Lower lobe of right lung (tissue), 2 donors: ENCODE data around the gene POGZ. TPM values are rescaled to one million over a fixed set of nuclear protein-coding genes. Genes with fewer than 3 reads are reported as not detected.

Experiments used
- ATAC-seq, 2 donors: fragments of 200-7000 bp; cut with Tn5 transposase; one replicate each; pipeline ENCODE4 v1.9.1; 2020 to 2022; ENCODE audit warnings: mild to moderate bottlenecking in 2 of 2, moderate library complexity in 2 of 2
- DNase-seq: peaks from one replicate; pipeline ENCODE4 v3.0.0-alpha.2; 2020
- H3K27ac ChIP-seq: fragments of 200-600 bp; one replicate; pipeline ENCODE4 v1.8.0; 2022
- H3K27me3 ChIP-seq: fragments of 200-600 bp; one replicate; pipeline ENCODE4 v1.8.0; 2022; ENCODE audit warnings: low read depth
- H3K36me3 ChIP-seq: fragments of 200-600 bp; one replicate; pipeline ENCODE4 v1.8.0; 2022; ENCODE audit warnings: mild to moderate bottlenecking
- H3K4me1 ChIP-seq: fragments of 200-600 bp; one replicate; pipeline ENCODE4 v1.8.0; 2022
- H3K4me3 ChIP-seq: fragments of 200-600 bp; one replicate; pipeline ENCODE4 v1.8.0; 2022; ENCODE audit warnings: mild to moderate bottlenecking
- H3K9me3 ChIP-seq: fragments of 200-600 bp; one replicate; pipeline ENCODE4 v1.8.0; 2022
- intact Hi-C: fragments of 100-400 bp; cut with DNase I; formaldehyde crosslinking; loops from one replicate; pipeline ENCODE4 v1.11.0; 2022
- total RNA-seq: library from RNA; stranded (reverse); fragmentation: NEBNext Ultra II Directional; extraction: Animal tissue kit (Norgen Biotek cat#: 25700); gene quantifications from one replicate; pipeline ENCODE4 v1.2.1, GENCODE V29; 2021
- TF ChIP-seq, protein P1 (sequence below): fragments of 200-600 bp; IDR thresholded peaks from one replicate; pipeline ENCODE4 v1.8.0; 2022; ENCODE audit warnings: antibody characterized with exemption, mild to moderate bottlenecking
- donor health status: DM: no; HTN: yes; CAD: no; lungs with severe emphysema.

The POGZ gene
- total RNA-seq, 1 donor from 2014 or later = 98.1 TPM

- no peaks in the 10 kb centered on the region for H3K9me3 ChIP-seq
- no peak overlapping the region for H3K27ac ChIP-seq
- intact Hi-C loops = no loop called here
- ATAC-seq (no peak), DNase-seq (no peak)
- H3K27me3 ChIP-seq = no peaks in the 10 kb centered on the region
- TF ChIP-seq, protein P1, sequence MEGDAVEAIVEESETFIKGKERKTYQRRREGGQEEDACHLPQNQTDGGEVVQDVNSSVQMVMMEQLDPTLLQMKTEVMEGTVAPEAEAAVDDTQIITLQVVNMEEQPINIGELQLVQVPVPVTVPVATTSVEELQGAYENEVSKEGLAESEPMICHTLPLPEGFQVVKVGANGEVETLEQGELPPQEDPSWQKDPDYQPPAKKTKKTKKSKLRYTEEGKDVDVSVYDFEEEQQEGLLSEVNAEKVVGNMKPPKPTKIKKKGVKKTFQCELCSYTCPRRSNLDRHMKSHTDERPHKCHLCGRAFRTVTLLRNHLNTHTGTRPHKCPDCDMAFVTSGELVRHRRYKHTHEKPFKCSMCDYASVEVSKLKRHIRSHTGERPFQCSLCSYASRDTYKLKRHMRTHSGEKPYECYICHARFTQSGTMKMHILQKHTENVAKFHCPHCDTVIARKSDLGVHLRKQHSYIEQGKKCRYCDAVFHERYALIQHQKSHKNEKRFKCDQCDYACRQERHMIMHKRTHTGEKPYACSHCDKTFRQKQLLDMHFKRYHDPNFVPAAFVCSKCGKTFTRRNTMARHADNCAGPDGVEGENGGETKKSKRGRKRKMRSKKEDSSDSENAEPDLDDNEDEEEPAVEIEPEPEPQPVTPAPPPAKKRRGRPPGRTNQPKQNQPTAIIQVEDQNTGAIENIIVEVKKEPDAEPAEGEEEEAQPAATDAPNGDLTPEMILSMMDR = no peak
- H3K36me3 ChIP-seq = no peaks in the 10 kb centered on the region
- no peak overlapping the region for H3K4me3 ChIP-seq
- no peaks in the 10 kb centered on the region for H3K4me1 ChIP-seq
These were observed 36.0 kb upstream of the POGZ start for GRCh38 chr1:151495316-151495715.

DNA sequence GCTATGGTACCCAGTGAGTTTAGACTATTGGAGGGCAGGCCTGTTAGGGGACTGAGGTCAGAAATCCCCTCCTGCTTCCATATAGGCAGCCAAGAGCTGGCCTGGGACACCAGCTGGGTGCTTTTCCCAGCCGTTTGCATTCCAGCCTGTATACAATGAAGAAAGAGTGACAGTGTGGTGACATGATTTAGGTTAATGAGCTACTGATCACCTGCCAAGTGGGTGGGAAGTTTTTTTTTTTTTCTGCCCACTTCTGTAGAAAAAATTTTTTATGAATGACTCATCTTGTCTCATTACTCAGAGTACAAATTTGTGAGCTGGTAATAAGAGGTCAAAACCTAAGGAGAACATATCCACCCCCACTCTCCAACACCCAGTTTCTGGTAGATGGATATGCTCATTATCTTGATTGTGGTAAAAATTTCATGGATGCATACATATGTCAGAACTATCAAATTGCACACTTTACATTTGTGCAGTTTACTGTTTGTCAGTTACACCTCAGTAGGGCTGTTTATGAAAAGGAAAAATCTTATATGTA lies 35.5 kb upstream of the POGZ start:
- no peak overlapping the region for H3K27ac ChIP-seq
- no peak overlapping the region for H3K4me3 ChIP-seq
- intact Hi-C loops = no loop called here
- H3K4me1 ChIP-seq = no peaks in the 10 kb centered on the region
- H3K9me3 ChIP-seq = no peaks in the 10 kb centered on the region
- DNase-seq (no peak), ATAC-seq (peak; percentile 70 to 88)
- no peaks in the 10 kb centered on the region for H3K27me3 ChIP-seq
- H3K36me3 ChIP-seq = no peaks in the 10 kb centered on the region
- TF ChIP-seq, protein P1 = no peak

- no peaks in the 10 kb centered on the region for H3K4me1 ChIP-seq
- TF ChIP-seq, protein P1 = no peak
- DNase-seq (no peak), ATAC-seq (no peak)
- H3K4me3 ChIP-seq = no peak overlapping the region
- H3K27me3 ChIP-seq = no peaks in the 10 kb centered on the region
- intact Hi-C loops = no loop called here
- no peaks in the 10 kb centered on the region for H3K9me3 ChIP-seq
- no peak overlapping the region for H3K27ac ChIP-seq
- no peaks in the 10 kb centered on the region for H3K36me3 ChIP-seq
These were observed 33.7 kb upstream of the POGZ start for GRCh38 chr1:151493042-151493441.

DNA sequence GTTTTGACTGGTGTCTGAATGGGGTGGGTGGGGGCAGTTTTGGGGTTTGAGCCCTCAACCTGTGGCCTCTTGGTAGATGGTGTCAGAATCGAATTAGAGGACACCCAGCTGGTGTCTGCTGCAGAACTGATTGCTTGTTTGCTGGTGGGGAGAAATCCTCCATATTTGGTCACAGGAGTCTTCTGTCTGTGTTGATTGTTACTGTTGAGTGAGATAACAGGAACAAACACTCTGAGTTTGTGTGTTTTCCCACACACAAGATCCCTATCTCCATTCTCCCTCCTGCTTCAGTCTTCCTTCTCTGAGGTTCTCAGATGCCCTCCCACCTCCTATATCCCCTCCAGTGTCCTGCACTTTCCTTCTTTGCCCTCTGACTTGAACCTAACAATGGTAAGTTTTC lies 32.8 kb upstream of the POGZ start:
- ATAC-seq = no peak
- no peaks in the 10 kb centered on the region for H3K36me3 ChIP-seq
- intact Hi-C loops = no loop called here
- no peak overlapping the region for H3K4me3 ChIP-seq
- no peaks in the 10 kb centered on the region for H3K4me1 ChIP-seq
- no peak overlapping the region for H3K27ac ChIP-seq
- H3K9me3 ChIP-seq = no peaks in the 10 kb centered on the region
- TF ChIP-seq, protein P1 = no peak
- no peaks in the 10 kb centered on the region for H3K27me3 ChIP-seq
- no peak for DNase-seq

GRCh38 chr1:151491641-151492040 lies 32.3 kb upstream of the POGZ start:
- no peak for DNase-seq
- Histone ChIP-seq H3K4me3 (no peak overlapping the region), H3K36me3 (no peaks in the 10 kb centered on the region), H3K27me3 (no peaks in the 10 kb centered on the region), H3K27ac (no peak overlapping the region), H3K4me1 (no peaks in the 10 kb centered on the region), H3K9me3 (no peaks in the 10 kb centered on the region)
- intact Hi-C loops = no loop called here
- no peak for ATAC-seq
- TF ChIP-seq, protein P1 = no peak

GRCh38 chr1:151486557-151486956 lies 27.3 kb upstream of the POGZ start:
- H3K27ac ChIP-seq = no peak overlapping the region
- no peaks in the 10 kb centered on the region for H3K4me1 ChIP-seq
- intact Hi-C loops = no loop called here
- no peak overlapping the region for H3K4me3 ChIP-seq
- H3K36me3 ChIP-seq = no peaks in the 10 kb centered on the region
- DNase-seq = no peak
- H3K27me3 ChIP-seq = no peaks in the 10 kb centered on the region
- TF ChIP-seq, protein P1 = no peak
- H3K9me3 ChIP-seq = peaks cover 3% of the 10 kb centered on the region
- ATAC-seq = no peak
